Activated T-cell treated with anti-CD3 and anti-CD28 coated beads, Interleukin-2, amount 50 U/mL, for 1 hour (primary cell): ENCODE measurements around the gene SPCS3.

Experiments
- DNase-seq: peaks from one replicate; pipeline ENCODE4 v3.0.0-alpha.2; 2020

SPCS3 gene

GRCh38 chr4:176354884-176355283 lies 35.1 kb downstream of the SPCS3 start:
- DNase-seq = no peak

GRCh38 chr4:176357359-176358082 lies 37.8 kb downstream of the SPCS3 start:
- no peak for DNase-seq

- DNase-seq = no peak
These were observed 38.3 kb downstream of the SPCS3 start for GRCh38 chr4:176358083-176358469.

- no peak for DNase-seq
These were observed 39.8 kb downstream of the SPCS3 start for GRCh38 chr4:176359590-176359989.

- DNase-seq = no peak
These were observed 40.7 kb downstream of the SPCS3 start for GRCh38 chr4:176360446-176360845.

- DNase-seq = no peak
These were observed 43.3 kb downstream of the SPCS3 start for GRCh38 chr4:176363072-176363471.

GRCh38 chr4:176367771-176368465 lies 48.2 kb downstream of the SPCS3 start:
- no peak for DNase-seq

GRCh38 chr4:176376032-176376614 lies 56.4 kb downstream of the SPCS3 start:
- DNase-seq = no peak

- DNase-seq = no peak
These were observed 58.0 kb downstream of the SPCS3 start for GRCh38 chr4:176377780-176378179.

GRCh38 chr4:176380352-176381157 lies 60.8 kb downstream of the SPCS3 start:
- no peak for DNase-seq
